Endothelial cell of hepatic sinusoid (primary cell): ENCODE measurements around the gene BMP2K.
"Not testable (repeated sequence)": the region's sequence is repeated elsewhere in the genome, so short reads cannot be mapped to it uniquely, and the experiment has no call there.

Source experiments
- in situ Hi-C: cut with HindIII; loops from 2 replicates; pipeline ENCODE4 v1.10.0; 2017; ENCODE audit warnings: low sequenced_read_pairs

Gene BMP2K

DNA sequence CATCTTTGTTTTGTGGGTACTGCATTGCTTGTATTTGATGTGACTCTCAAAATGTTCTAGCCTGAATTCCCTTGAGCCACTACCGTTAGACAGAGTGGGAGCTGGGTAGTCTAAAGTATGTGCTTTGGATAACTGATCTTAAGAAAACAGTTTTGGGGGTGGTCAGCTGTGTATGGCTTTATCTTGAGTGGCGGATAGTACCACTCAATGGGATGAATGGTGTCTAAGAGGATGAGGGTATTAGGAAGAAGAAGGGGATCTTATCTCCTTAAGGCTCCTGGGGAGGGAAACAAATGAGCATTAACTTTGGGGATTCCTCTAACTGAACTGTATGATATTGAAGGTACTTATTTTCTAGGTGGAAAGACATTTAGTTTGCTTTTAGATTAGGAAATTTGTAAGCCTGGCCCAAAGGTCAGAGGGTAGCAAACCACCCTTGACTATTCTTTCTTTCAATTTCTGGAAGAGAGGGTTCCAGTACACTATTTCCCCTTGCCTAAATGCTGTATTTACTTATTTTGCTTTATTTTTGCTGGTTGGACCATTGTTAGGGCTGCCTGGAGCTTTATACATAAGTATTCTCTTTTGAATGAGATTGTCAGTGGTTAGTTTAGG lies 11.3 kb downstream of the BMP2K start:
- in situ Hi-C loops: no loop called here

DNA sequence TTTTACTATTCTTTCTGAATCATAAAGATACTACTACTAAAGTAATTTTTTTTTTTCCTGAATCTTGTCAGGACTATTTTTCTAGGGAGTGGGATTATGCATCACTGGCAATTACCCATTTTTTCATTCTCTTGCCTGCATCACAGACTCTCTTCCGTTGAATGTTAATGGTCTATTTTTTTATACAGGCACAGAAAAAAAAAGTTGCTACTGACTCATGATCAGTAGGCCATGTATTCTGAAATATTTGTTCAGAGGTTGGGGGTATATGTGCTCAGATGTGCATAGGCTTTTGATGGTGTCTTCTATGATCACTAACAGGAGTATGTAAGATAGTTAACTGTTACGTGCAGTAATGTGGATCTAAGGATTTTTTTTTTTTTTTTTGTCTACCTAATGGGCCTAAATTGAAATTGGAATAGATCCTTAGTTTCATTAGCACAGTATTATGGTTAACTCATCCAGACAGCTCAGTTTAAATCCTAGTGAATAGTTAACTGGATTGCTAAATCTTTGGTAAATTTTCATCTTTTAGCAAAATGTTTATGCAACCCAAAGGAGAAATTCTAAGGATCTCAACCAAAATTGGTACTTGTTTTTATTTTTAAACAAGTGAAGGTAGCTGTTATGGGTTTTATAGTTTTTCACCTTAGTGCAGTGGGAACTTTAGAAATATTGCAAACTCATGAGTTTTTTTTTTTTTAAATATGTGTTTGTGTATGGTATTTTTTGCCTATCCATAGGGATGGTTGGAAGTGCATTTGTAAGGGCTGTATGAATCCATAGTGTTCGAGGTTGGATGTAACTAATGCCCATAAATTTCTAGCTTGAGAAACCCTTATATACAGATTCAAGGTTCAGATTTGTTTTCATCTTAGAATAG lies 12.1 kb downstream of the BMP2K start:
- in situ Hi-C loops: no loop called here

DNA sequence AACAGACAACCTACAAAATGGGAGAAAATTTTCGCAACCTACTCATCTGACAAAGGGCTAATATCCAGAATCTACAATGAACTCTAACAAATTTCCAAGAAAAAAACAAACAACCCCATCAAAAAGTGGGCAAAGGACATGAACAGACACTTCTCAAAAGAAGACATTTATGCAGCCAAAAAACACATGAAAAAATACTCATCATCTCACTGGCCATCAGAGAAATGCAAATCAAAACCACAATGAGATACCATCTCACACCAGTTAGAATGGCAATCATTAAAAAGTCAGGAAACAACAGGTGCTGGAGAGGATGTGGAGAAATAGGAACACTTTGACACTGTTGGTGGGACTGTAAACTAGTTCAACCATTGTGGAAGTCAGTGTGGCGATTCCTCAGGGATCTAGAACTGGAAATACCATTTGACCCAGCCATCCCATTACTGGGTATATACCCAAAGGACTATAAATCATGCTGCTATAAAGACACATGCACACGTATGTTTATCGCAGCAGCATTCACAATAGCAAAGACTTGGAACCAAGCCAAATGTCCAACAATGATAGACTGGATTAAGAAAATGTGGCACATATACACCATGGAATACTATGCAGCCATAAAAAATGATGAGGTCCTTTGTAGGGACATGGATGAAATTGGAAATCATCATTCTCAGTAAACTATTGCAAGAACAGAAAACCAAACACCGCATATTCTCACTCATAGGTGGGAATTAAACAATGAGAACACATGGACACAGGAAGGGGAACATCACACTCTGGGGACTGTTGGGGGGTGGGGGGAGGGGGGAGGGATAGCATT lies 19.7 kb downstream of the BMP2K start:
- in situ Hi-C loops: not testable (repeated sequence)

GRCh38 chr4:78796526-78796925 lies 20.4 kb downstream of the BMP2K start:
- in situ Hi-C loops: no loop called here

- in situ Hi-C loops: no loop called here
Measured at GRCh38 chr4:78797777-78798284, 21.7 kb downstream of the BMP2K start.

GRCh38 chr4:78799551-78800495 lies 23.7 kb downstream of the BMP2K start:
- in situ Hi-C loops: no loop called here

DNA sequence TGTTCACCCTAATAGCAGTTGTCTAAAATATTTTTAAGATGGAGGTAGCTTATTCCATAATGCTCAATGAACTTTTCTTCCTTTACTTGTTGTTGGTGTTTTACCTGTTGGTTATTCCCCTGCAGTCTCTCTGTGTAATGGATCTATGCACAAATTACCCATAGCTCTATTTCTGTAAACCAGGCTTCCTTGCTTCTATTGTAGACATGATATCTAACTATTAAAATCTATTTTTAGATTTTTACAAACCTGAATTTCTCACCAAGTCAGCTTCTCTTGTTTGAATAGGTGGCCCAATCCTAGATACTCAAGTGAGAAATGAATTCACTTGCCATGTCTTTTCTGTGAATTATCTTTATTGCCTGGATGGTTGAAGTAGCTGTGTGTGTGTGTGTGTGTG lies 24.8 kb downstream of the BMP2K start:
- in situ Hi-C loops: no loop called here

GRCh38 chr4:78803983-78804382 lies 27.8 kb downstream of the BMP2K start:
- in situ Hi-C loops: no loop called here

DNA sequence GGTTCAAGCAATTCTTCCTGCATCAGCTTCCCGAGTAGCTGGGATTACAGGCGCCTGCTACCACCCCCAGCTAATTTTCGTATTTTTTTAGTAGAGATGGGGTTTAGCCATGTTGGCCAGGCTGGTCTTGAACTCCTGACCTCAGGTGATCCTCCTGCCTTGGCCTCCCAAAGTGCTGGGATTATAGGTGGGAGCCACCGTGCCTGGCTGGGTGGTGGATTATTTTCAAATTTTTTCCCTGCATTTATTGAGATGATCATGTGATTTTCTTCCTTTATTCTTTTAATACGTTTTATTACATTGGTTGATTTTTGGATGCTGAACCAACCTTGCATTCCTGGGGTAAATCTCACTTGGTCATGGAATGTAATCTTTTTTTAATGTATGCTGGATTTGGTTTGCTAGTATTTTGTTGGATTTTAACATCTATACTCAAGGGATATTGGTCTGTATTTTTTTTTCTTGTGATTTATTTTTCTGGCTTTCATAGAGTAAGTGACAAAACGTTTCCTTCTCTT lies 30.9 kb downstream of the BMP2K start:
- in situ Hi-C loops: no loop called here

DNA sequence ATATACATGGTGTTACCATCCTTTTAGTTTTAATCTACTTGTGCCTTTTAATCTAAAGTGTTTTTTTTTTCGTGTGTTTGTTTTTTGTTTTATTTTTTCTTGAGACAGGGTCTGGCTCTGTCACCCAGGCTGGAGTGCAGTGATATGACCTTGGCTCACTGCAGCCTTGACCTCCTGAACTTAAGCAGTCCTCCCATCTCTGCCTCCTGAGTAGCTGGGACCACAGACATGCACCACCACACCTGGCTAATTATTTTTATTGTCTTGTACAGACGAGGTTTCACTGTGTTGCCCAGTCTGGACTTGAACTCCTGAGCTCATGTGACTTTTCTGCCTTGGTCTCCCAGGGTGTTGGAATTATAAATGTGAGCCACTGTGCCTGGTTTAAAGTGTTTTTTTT lies 33.1 kb downstream of the BMP2K start:
- in situ Hi-C loops: no loop called here

DNA sequence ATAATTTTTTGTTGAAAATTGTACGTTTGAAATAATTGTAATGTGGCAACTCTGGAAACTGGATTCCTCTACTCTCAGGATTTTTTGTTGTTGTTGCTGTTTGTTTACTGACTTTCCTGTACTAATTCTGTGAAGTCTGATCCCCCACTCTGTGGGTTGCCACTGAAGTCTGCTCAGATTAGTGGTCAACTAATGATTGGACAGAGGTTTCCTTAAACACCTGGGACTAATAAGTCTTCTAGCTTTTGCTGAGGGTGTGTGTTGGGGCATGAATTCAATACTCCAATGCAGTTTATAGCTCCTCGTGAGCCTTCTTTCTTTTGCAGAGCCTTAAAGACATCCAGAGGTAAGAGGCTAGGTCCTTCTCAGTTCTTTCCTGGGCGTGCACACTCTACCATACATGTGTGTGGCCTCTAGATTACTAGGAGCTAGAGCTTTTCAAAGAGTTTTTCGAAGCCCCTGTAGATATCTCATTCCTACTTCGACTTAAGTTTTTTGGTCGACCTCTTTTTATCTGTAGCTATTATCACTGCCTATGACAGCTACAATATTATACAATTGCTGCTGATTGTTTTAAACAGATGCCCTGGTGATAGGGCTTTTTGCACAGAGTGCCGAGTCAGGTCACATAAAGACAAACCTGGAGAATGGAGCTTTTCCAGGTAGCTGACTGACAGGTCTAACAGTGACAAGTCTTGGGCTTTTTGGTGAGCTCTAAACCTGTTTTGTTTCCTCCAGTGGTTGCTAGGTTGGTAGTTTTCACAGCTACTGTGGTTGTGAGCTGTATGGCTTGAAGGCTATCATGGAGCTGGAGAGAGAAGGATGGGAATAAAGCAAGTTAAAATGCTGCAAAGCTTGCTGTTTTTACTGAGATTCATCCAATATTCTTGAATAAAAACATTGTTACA lies 34.0 kb downstream of the BMP2K start:
- in situ Hi-C loops: no loop called here

GRCh38 chr4:78811034-78811433 lies 34.9 kb downstream of the BMP2K start:
- in situ Hi-C loops: no loop called here

GRCh38 chr4:78818530-78819079 lies 42.5 kb downstream of the BMP2K start:
- in situ Hi-C loops: no loop called here

- in situ Hi-C loops: no loop called here
Measured at GRCh38 chr4:78824001-78824400, 47.9 kb downstream of the BMP2K start.

GRCh38 chr4:78827191-78827590 lies 51.0 kb downstream of the BMP2K start:
- in situ Hi-C loops: no loop called here

DNA sequence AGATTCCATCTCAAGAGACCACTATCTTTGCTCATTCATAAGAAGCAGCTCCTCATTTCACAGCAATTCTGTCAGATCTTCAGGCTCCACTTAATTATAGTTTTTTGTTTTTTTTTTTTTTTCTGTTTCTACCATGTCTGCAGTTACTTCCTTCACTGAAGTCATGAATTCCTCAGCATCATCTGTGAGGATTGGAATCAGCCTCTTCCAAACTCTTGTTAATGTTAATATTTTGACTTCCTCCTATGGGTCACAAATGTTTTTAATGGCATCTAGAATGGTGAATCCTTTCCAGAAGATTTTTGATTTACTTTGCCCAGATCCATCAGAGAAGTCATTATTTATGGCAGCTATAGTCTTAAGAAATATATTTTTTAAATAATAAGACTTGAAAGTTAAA lies 53.1 kb downstream of the BMP2K start:
- in situ Hi-C loops: no loop called here

GRCh38 chr4:78839676-78840075 lies 63.5 kb downstream of the BMP2K start:
- in situ Hi-C loops: not testable (repeated sequence)

DNA sequence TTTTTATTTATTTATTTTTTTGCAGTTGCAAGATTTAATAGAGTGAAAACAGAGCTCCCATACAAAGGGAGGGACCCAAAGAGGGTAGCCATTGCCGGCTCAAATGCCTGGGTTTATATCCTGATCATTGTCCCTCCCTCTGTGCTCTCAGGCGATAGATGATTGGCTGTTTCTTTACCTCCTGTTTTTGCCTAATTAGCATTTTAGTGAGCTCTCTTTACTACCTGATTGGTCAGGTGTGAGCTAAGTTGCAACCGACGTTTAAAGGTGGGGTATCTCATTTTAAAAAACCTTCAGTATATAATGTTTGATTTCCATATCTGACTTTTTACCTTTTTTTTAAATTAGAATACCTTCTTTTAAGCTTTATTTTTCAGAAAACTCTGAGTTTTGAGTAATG lies 64.1 kb downstream of the BMP2K start:
- in situ Hi-C loops: not testable (repeated sequence)

- in situ Hi-C loops: no loop called here
Measured at GRCh38 chr4:78845472-78845871, 69.3 kb downstream of the BMP2K start.
